ENCODE data around the gene DNAH2. TPM values are rescaled to one million over a fixed set of nuclear protein-coding genes. Genes with fewer than 3 reads are reported as not detected.

Gene DNAH2
- total and polyA plus RNA-seq, 9 of the 15 experiments (the other 6 are each of a cell fraction or from before 2014, with no cell fraction given), result 0.03 TPM; not detected in 8

- in situ Hi-C loops (cut with MboI) (no loop called here), intact Hi-C loops (cut with micrococcal nuclease) (no loop called here)
- no peak for ATAC-seq
- no peak for FAIRE-seq
- Histone ChIP-seq H2AFZ (ENCODE audit: low read depth, low read length) (no peak overlapping the region), H3K27me3 (ENCODE audit: control insufficient read depth in 2 of 2, insufficient read depth in 2 of 2, low read length in 2 of 2) (peaks cover 25 to 62% of the 10 kb centered on the region in 2 experiments), H3K4me3 (no peak overlapping the region), H3K9me3 (replicated peaks; ENCODE audit: control insufficient read depth, insufficient read depth, low read depth, low read length) (no peaks in the 10 kb centered on the region), H3K9me1 (ENCODE audit: control insufficient read depth, insufficient read depth, low read length) (no peaks in the 10 kb centered on the region), H4K20me1 (replicated peaks; ENCODE audit: control insufficient read depth, insufficient read depth, low read length) (no peaks in the 10 kb centered on the region), H3K36me3 (ENCODE audit: control insufficient read depth, insufficient read depth, low read length) (no peaks in the 10 kb centered on the region), H3K27ac (ENCODE audit: extremely low read depth, low read depth, low read length) (no peak overlapping the region), H3K4me1 (replicated peaks in 1 of 2; ENCODE audit: control insufficient read depth in 2 of 2, insufficient read depth in 2 of 2, low read length in 2 of 2) (no peaks in the 10 kb centered on the region; a peak in 1 of 5 replicates), H3K79me2 (ENCODE audit: control insufficient read depth, insufficient read depth, low read length) (no peaks in the 10 kb centered on the region), H3K9ac (ENCODE audit: insufficient read depth in 1 of 2, low read depth in 2 of 2, low read length in 2 of 2) (no peak overlapping the region), H3K4me2 (ENCODE audit: insufficient read depth, low read length) (no peak overlapping the region)
- DNase-seq (ENCODE audit: extremely low read depth in 1 of 4, low spot score in 3 of 4), result no peak
- 0% methylated on average over 9 of the region's 13 CpGs for WGBS (ENCODE audit: insufficient coverage, low coverage, missing lambda C conversion rate)
- POLR2A ChIA-PET, result no interaction called here
- CTCF ChIA-PET (ENCODE audit: low intra/inter-chr PET ratio), result no interaction called here
- no TSS peak for BruUV-seq (replicated peaks)
- no peak for TF ChIP-seq MTA1 (IDR thresholded peaks at IDR 0.05; ENCODE audit: borderline replicate concordance)
- no peak for TF ChIP-seq ZNF518B (CRISPR knock-in tag; IDR thresholded peaks at IDR 0.05)
- no peak for TF ChIP-seq HMGXB4 (CRISPR knock-in tag; IDR thresholded peaks at IDR 0.05)
- TF ChIP-seq PREB (CRISPR knock-in tag; IDR thresholded peaks at IDR 0.05), result no peak
- TF ChIP-seq ZNF699 (CRISPR knock-in tag; IDR thresholded peaks at IDR 0.05; ENCODE audit: insufficient replicate concordance), result no peak
- no peak for TF ChIP-seq ZBTB40 (IDR thresholded peaks at IDR 0.05)
- TF ChIP-seq ZBTB40 (CRISPR knock-in tag; IDR thresholded peaks at IDR 0.05), result no peak
These were observed 81.3 kb downstream of the DNAH2 start for GRCh38 chr17:7798839-7799238.

Data from K562 (cell line).